ENCODE measurements around the gene RAMP2. TPM values are rescaled to one million over a fixed set of nuclear protein-coding genes. Genes with fewer than 3 reads are reported as not detected.

RAMP2 gene
- total RNA-seq, 1 donor from 2014 or later = 1.6 TPM

GRCh38 chr17:42782166-42783061 lies 21.4 kb downstream of the RAMP2 start:
- Mint-ChIP-seq H3K27ac (ENCODE audit: unreplicated experiment) (no peak overlapping the region), H3K36me3 (ENCODE audit: unreplicated experiment) (peaks cover 11% of the 10 kb centered on the region), H3K4me3 (ENCODE audit: unreplicated experiment) (no peak overlapping the region), H3K9me3 (ENCODE audit: unreplicated experiment) (no peaks in the 10 kb centered on the region), H3K27me3 (ENCODE audit: unreplicated experiment) (peaks cover 16% of the 10 kb centered on the region), H3K4me1 (ENCODE audit: unreplicated experiment) (peaks cover 13% of the 10 kb centered on the region)
- no peak for TF ChIP-seq CTCF (IDR thresholded peaks at IDR 0.05)
- no peak for DNase-seq (ENCODE audit: extremely low spot score, unreplicated experiment)

GRCh38 chr17:42783062-42783790 lies 22.2 kb downstream of the RAMP2 start:
- no peak overlapping the region for H3K4me3 Mint-ChIP-seq (ENCODE audit: unreplicated experiment)
- no peaks in the 10 kb centered on the region for H3K9me3 Mint-ChIP-seq (ENCODE audit: unreplicated experiment)
- peaks cover 16% of the 10 kb centered on the region for H3K27me3 Mint-ChIP-seq (ENCODE audit: unreplicated experiment)
- peaks cover 13% of the 10 kb centered on the region for H3K4me1 Mint-ChIP-seq (ENCODE audit: unreplicated experiment)
- peak overlapping the region; percentile 11 for H3K27ac Mint-ChIP-seq (ENCODE audit: unreplicated experiment)
- TF ChIP-seq CTCF (IDR thresholded peaks at IDR 0.05) = no peak
- H3K36me3 Mint-ChIP-seq (ENCODE audit: unreplicated experiment) = peaks cover 7% of the 10 kb centered on the region
- no peak for DNase-seq (ENCODE audit: extremely low spot score, unreplicated experiment)

- H3K27me3 Mint-ChIP-seq (ENCODE audit: unreplicated experiment) = peaks cover 16% of the 10 kb centered on the region
- peaks cover 3% of the 10 kb centered on the region for H3K36me3 Mint-ChIP-seq (ENCODE audit: unreplicated experiment)
- no peak overlapping the region for H3K4me3 Mint-ChIP-seq (ENCODE audit: unreplicated experiment)
- H3K27ac Mint-ChIP-seq (ENCODE audit: unreplicated experiment) = no peak overlapping the region
- peaks cover 13% of the 10 kb centered on the region for H3K4me1 Mint-ChIP-seq (ENCODE audit: unreplicated experiment)
- no peak for DNase-seq (ENCODE audit: extremely low spot score, unreplicated experiment)
- no peak for TF ChIP-seq CTCF (IDR thresholded peaks at IDR 0.05)
- H3K9me3 Mint-ChIP-seq (ENCODE audit: unreplicated experiment) = no peaks in the 10 kb centered on the region
Measured at GRCh38 chr17:42783791-42784138, 22.7 kb downstream of the RAMP2 start.

GRCh38 chr17:42784409-42784808 lies 23.4 kb downstream of the RAMP2 start:
- Mint-ChIP-seq H3K9me3 (ENCODE audit: unreplicated experiment) (no peaks in the 10 kb centered on the region), H3K4me3 (ENCODE audit: unreplicated experiment) (no peak overlapping the region), H3K36me3 (ENCODE audit: unreplicated experiment) (no peaks in the 10 kb centered on the region), H3K27me3 (ENCODE audit: unreplicated experiment) (peaks cover 16% of the 10 kb centered on the region), H3K27ac (ENCODE audit: unreplicated experiment) (no peak overlapping the region), H3K4me1 (ENCODE audit: unreplicated experiment) (peaks cover 13% of the 10 kb centered on the region)
- no peak for DNase-seq (ENCODE audit: extremely low spot score, unreplicated experiment)
- no peak for TF ChIP-seq CTCF (IDR thresholded peaks at IDR 0.05)

Data from osteocyte (in vitro differentiated cells).